CD14-positive monocyte (primary cell): ENCODE measurements around the gene PTPRQ. TPM values are rescaled to one million over a fixed set of nuclear protein-coding genes. Genes with fewer than 3 reads are reported as not detected.

Experiments
- DNase-seq, 3 donors: peaks; one replicate each; pipeline ENCODE4 v3.0.0-alpha.2; 2011 to 2022
- H2AFZ ChIP-seq: 2 replicates; pipeline ENCODE4 v1.6.0; 2012; ENCODE audit warnings: mild to moderate bottlenecking, low read depth, low read length, inconsistent platforms; ENCODE audit not compliant: insufficient read depth, poor library complexity, severe bottlenecking
- H3K27ac ChIP-seq, 2 donors: 1 replicate in 1 of 2; 2 replicates in 1 of 2; pipeline ENCODE4 v1.5.1; 2012 to 2013; ENCODE audit warnings: low read length in 2 of 2, control low read depth in 1 of 2, inconsistent platforms in 1 of 2, low read depth in 1 of 2, mild to moderate bottlenecking in 1 of 2
- H3K27me3 ChIP-seq, 2 donors: one replicate each; pipeline versions ENCODE4 v1.6.0 to v1.6.1; 2011 to 2013; ENCODE audit warnings: low read length in 2 of 2; ENCODE audit not compliant: control insufficient read depth in 2 of 2, insufficient read depth in 2 of 2
- H3K36me3 ChIP-seq, 2 donors: replicated peaks in 1 of 2; 1 replicate in 1 of 2; 2 replicates in 1 of 2; pipeline versions ENCODE4 v1.5.1 to v1.6.1; 2012 to 2013; ENCODE audit warnings: low read length in 2 of 2, control low read depth in 1 of 2, inconsistent platforms in 1 of 2, mild to moderate bottlenecking in 1 of 2; ENCODE audit not compliant: insufficient read depth in 2 of 2, control insufficient read depth in 1 of 2
- H3K4me1 ChIP-seq, 2 donors: 1 replicate in 1 of 2; 2 replicates in 1 of 2; pipeline versions ENCODE4 v1.5.1 to v1.6.1; 2012 to 2013; ENCODE audit warnings: low read length in 2 of 2, control low read depth in 1 of 2, inconsistent platforms in 1 of 2, mild to moderate bottlenecking in 1 of 2, moderate library complexity in 1 of 2; ENCODE audit not compliant: insufficient read depth in 2 of 2, control insufficient read depth in 1 of 2
- H3K4me2 ChIP-seq: replicated peaks from 2 replicates; pipeline ENCODE3; 2012; ENCODE audit warnings: low read length, moderate library complexity, mild to moderate bottlenecking; ENCODE audit not compliant: poor library complexity, severe bottlenecking; ENCODE audit errors: extremely low read depth
- H3K4me3 ChIP-seq, 3 experiments: fragments of 200-600 bp in 1 of 3; sonication (generic) in 1 of 3; replicated peaks in 1 of 3; 1 replicate in 2 of 3; 2 replicates in 1 of 3; pipeline ENCODE4 v1.5.1; 2011 to 2013; ENCODE audit warnings: low read length in 3 of 3, mild to moderate bottlenecking in 3 of 3, control low read depth in 2 of 3, low read depth in 2 of 3, inconsistent platforms in 1 of 3, moderate library complexity in 1 of 3
- H3K79me2 ChIP-seq: 2 replicates; pipeline ENCODE4 v1.6.0; 2012; ENCODE audit warnings: mild to moderate bottlenecking, control low read depth, inconsistent platforms, low read length, moderate library complexity; ENCODE audit not compliant: insufficient read depth
- H3K9ac ChIP-seq: 2 replicates; pipeline ENCODE4 v1.6.0; 2017; ENCODE audit warnings: low read length, mild to moderate bottlenecking; ENCODE audit not compliant: insufficient read depth, poor library complexity, severe bottlenecking
- H3K9me3 ChIP-seq, 2 donors: replicated peaks in 1 of 2; 1 replicate in 1 of 2; 2 replicates in 1 of 2; pipeline versions ENCODE4 v1.5.1 to v1.6.1; 2012 to 2013; ENCODE audit warnings: low read length in 2 of 2, control low read depth in 1 of 2; ENCODE audit not compliant: control insufficient read depth in 1 of 2, insufficient read depth in 1 of 2
- H4K20me1 ChIP-seq: 2 replicates; pipeline ENCODE4 v1.6.0; 2012; ENCODE audit warnings: mild to moderate bottlenecking, low read length, control low read depth, moderate library complexity; ENCODE audit not compliant: insufficient read depth
- H3K27ac Mint-ChIP-seq, 7 donors: one replicate each; pipeline ENCODE4 v1.8.0; 2020; ENCODE audit warnings: mild to moderate bottlenecking in 7 of 7, mixed read lengths in 7 of 7, moderate library complexity in 6 of 7, inconsistent platforms in 2 of 7
- H3K27me3 Mint-ChIP-seq, 3 donors: one replicate each; pipeline ENCODE4 v1.8.0; 2021 to 2022; ENCODE audit warnings: low read depth in 3 of 3, mild to moderate bottlenecking in 3 of 3, mixed read lengths in 3 of 3, moderate library complexity in 3 of 3, inconsistent platforms in 1 of 3
- H3K36me3 Mint-ChIP-seq, 2 donors: one replicate each; pipeline ENCODE4 v1.8.0; 2020; ENCODE audit warnings: mixed read lengths in 2 of 2, inconsistent platforms in 1 of 2, mild to moderate bottlenecking in 1 of 2
- H3K4me1 Mint-ChIP-seq: one replicate; pipeline ENCODE4 v1.8.0; 2020; ENCODE audit warnings: mild to moderate bottlenecking, mixed read lengths
- H3K4me3 Mint-ChIP-seq, 2 donors: one replicate each; pipeline ENCODE4 v1.8.0; 2020; ENCODE audit warnings: mild to moderate bottlenecking in 2 of 2, mixed read lengths in 2 of 2, moderate library complexity in 1 of 2
- H3K9me3 Mint-ChIP-seq, 7 donors: one replicate each; pipeline ENCODE4 v1.8.0; 2020 to 2022; ENCODE audit warnings: mixed read lengths in 7 of 7, mild to moderate bottlenecking in 6 of 7, moderate library complexity in 6 of 7, inconsistent platforms in 2 of 7
- WGBS: methylation state at CpG from one replicate; pipeline ENCODE4 v1.1.5; 2013; ENCODE audit warnings: missing lambda C conversion rate; ENCODE audit not compliant: insufficient coverage; 5-methylcytosine and 5-hydroxymethylcytosine counted together
- intact Hi-C, 2 donors: fragments of 100-400 bp; cut with micrococcal nuclease; formaldehyde crosslinking; loops; one replicate each; pipeline versions ENCODE4 v1.15.0 to v1.15.1; 2023
- polyA plus RNA-seq, 3 donors: library from polyadenylated mRNA; depleted of rRNA in 1 of 3; unstranded in 2 of 3; stranded (reverse) in 1 of 3; fragments of 300-500 nt in 2 of 3; fragments of >200 nt in 1 of 3; fragmentation: Illumina TruSeq in 2 of 3; gene quantifications; 1 replicate in 2 of 3; 2 replicates in 1 of 3; pipeline ENCODE4 v1.2.3, GENCODE V29; 2012 to 2021
- TF ChIP-seq, protein P1 (sequence below): fragments of 200-600 bp; IDR thresholded peaks from one replicate; pipeline ENCODE4 v1.8.0; 2022; ENCODE audit warnings: antibody characterized with exemption, mild to moderate bottlenecking

The PTPRQ gene
- polyA plus RNA-seq, 3 donors: not detected

DNA sequence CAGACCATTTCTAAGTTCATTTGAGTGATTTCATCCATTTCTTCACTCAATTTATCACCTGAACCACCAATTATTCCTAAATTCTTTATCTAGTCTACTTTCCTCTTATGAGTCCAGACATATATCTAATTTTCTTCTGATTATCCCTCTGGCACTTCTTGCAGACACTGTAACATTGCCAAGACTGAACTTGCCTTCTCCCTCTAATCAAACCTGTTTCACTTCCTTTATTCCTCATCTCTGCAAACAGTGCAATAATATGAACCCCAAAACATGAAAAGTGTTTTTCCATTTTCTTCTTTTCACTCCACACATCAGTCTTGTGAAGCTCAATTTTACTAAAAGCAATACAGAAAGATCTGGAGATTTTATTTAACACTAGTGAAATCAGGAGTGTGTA lies 37.8 kb upstream of the PTPRQ start:
- Histone ChIP-seq H3K79me2 (no peaks in the 10 kb centered on the region), H3K9me3 (no peaks in the 10 kb centered on the region), H3K36me3 (no peaks in the 10 kb centered on the region), H3K4me3 (no peak overlapping the region), H3K4me1 (no peaks in the 10 kb centered on the region), H3K9ac (no peak overlapping the region), H3K27ac (no peak overlapping the region), H4K20me1 (no peaks in the 10 kb centered on the region), H3K4me2 (no peak overlapping the region), H2AFZ (no peak overlapping the region), H3K27me3 (peaks cover 0 to 7% of the 10 kb centered on the region in 2 donors)
- TF ChIP-seq, protein P1, sequence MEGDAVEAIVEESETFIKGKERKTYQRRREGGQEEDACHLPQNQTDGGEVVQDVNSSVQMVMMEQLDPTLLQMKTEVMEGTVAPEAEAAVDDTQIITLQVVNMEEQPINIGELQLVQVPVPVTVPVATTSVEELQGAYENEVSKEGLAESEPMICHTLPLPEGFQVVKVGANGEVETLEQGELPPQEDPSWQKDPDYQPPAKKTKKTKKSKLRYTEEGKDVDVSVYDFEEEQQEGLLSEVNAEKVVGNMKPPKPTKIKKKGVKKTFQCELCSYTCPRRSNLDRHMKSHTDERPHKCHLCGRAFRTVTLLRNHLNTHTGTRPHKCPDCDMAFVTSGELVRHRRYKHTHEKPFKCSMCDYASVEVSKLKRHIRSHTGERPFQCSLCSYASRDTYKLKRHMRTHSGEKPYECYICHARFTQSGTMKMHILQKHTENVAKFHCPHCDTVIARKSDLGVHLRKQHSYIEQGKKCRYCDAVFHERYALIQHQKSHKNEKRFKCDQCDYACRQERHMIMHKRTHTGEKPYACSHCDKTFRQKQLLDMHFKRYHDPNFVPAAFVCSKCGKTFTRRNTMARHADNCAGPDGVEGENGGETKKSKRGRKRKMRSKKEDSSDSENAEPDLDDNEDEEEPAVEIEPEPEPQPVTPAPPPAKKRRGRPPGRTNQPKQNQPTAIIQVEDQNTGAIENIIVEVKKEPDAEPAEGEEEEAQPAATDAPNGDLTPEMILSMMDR: no peak
- Mint-ChIP-seq H3K27ac (no peak overlapping the region), H3K4me3 (no peak overlapping the region), H3K4me1 (no peaks in the 10 kb centered on the region), H3K36me3 (no peaks in the 10 kb centered on the region), H3K27me3 (peaks cover 0 to 8% (median 0%) of the 10 kb centered on the region in 3 donors), H3K9me3 (no peaks in the 10 kb centered on the region)
- intact Hi-C loops: no loop called here
- DNase-seq: no peak

DNA sequence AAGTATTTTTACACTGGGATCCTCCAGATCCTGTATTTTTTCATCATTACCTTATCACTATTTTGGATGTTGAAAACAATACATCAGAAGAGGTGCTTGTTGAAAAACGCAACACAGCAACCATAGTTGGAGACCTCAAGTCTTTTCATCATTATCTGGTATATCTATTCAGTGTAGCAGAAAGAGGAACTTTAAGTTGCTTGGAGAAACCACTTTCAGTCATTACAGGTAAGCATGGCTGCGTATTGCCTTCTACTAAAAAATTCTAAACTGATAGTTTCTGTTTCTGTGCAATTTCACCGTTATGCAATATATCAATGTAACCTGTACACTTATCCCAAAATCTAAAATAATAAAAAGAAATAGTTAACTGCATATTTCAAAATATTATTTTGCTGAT lies 32.2 kb upstream of the PTPRQ start:
- WGBS: no CpG with 5 or more reads among the region's 3 CpGs
- no peak overlapping the region for H3K4me3 Mint-ChIP-seq
- no peaks in the 10 kb centered on the region for H3K36me3 ChIP-seq
- H3K36me3 Mint-ChIP-seq: no peaks in the 10 kb centered on the region
- H2AFZ ChIP-seq: no peak overlapping the region
- no peak overlapping the region for H3K4me3 ChIP-seq
- intact Hi-C loops: no loop called here
- H3K27me3 Mint-ChIP-seq: peaks cover 1 to 8% (median 1%) of the 10 kb centered on the region in 3 donors
- no peaks in the 10 kb centered on the region for H3K4me1 ChIP-seq
- H3K27ac ChIP-seq: no peak overlapping the region
- H3K27me3 ChIP-seq: peaks cover 0 to 2% of the 10 kb centered on the region in 2 donors
- no peak overlapping the region for H3K27ac Mint-ChIP-seq
- no peaks in the 10 kb centered on the region for H4K20me1 ChIP-seq
- TF ChIP-seq, protein P1: no peak
- DNase-seq: no peak
- H3K4me2 ChIP-seq: no peak overlapping the region
- no peak overlapping the region for H3K9ac ChIP-seq
- no peaks in the 10 kb centered on the region for H3K4me1 Mint-ChIP-seq
- H3K9me3 ChIP-seq: no peaks in the 10 kb centered on the region
- H3K9me3 Mint-ChIP-seq: no peaks in the 10 kb centered on the region
- no peaks in the 10 kb centered on the region for H3K79me2 ChIP-seq
